GM18520 (cell line): ENCODE data around the gene ARSK.
A peak's percentile ranks its signal among the peaks of the same experiment; 100 is the strongest.

Experiments used
- ATAC-seq: cut with Tn5 transposase; IDR thresholded peaks from one replicate; pipeline ENCODE4 v1.9.1; 2021; ENCODE audit not compliant: unreplicated experiment

Gene ARSK

GRCh38 chr5:95646569-95647431 lies 91.9 kb downstream of the ARSK start, which contains the start of gene RFESD:
TSS of gene RFESD (plus strand) at chr5:95646777. CDS start at chr5:95652272, 5,495 bp downstream.
- ATAC-seq: peak; percentile 94

- no peak for ATAC-seq
These were observed 93.3 kb downstream of the ARSK start for GRCh38 chr5:95647886-95648860.

DNA sequence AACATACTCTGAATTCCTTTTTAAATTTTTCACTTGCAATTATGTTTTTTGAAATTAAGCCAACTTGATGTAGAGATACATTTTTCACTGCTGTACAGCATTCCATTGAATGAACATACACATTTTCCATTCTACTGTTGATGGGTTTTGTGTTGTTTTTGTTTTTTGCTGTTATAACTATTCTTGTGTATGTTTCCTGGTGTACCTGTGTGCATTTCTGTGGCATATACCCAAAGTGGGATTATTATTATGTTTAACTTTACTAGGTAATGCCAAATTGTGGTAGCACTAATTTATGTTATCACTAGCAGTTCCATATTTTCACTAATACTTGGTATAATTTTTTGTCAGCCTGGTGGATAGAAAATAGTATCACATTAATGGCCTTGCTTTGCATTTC lies 94.4 kb downstream of the ARSK start:
- ATAC-seq: no peak

- ATAC-seq: no peak
These were observed 95.1 kb downstream of the ARSK start for GRCh38 chr5:95649842-95650620.

DNA sequence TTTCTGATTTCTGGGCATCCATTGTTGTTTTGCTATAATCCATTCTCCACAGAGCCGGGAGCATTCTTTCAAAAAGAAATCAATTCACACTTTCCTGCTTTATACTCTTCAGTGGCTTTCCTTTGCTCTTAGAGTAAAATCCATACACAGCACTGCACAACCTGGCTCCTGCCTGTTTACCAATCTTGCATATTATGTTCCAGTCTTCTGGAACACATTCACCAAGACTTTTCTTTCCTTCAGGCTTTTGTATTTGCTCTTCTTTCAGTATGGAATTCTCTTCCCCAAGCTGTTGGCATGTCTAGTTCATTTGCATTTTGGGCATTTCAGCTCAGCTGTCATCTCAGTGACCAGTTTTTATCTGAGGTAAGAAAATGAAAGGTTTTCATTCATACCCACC lies 97.9 kb downstream of the ARSK start:
- ATAC-seq: no peak

DNA sequence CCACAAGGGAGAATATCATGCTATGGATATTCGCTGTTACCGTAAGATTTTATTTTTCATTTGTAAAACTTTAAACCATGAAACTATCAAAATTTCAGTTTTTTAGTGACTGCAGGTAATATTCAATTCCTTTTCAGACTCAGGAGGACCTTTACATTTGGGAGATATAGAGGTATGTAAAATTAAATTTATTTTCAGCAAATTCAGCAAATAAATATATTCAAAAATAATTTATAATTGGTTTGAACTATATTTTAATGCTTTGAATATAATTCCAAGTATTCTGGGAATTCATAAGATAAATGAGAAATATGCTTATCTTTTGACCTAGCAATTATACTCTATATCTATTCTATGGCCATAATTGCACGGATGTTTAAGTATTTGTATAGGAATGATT lies 99.3 kb downstream of the ARSK start:
- ATAC-seq: no peak
